HG03457 (cell line): ENCODE results near the gene ZMYND19.
"Not testable (repeated sequence)": the region's sequence is repeated elsewhere in the genome, so short reads cannot be mapped to it uniquely, and the experiment has no call there.

Experiments
- ATAC-seq: cut with Tn5 transposase; IDR thresholded peaks from one replicate; pipeline ENCODE4 v1.9.1; 2021; ENCODE audit warnings: moderate number of reproducible peaks; ENCODE audit not compliant: unreplicated experiment

Gene ZMYND19

GRCh38 chr9:137589441-137590122, 730 bp downstream of the ZMYND19 start:
- ATAC-seq = no peak

- no peak for ATAC-seq
Measured at GRCh38 chr9:137588891-137589290, 1.4 kb downstream of the ZMYND19 start.

GRCh38 chr9:137588311-137588710, 2.0 kb downstream of the ZMYND19 start:
- ATAC-seq = no peak

GRCh38 chr9:137586854-137587253, 3.5 kb downstream of the ZMYND19 start:
- ATAC-seq = no peak

GRCh38 chr9:137583957-137584356, 6.4 kb downstream of the ZMYND19 start:
- ATAC-seq = no peak

GRCh38 chr9:137583347-137583746, 7.0 kb downstream of the ZMYND19 start:
- no peak for ATAC-seq

GRCh38 chr9:137582286-137582860, 7.9 kb downstream of the ZMYND19 start:
- ATAC-seq = no peak

- ATAC-seq = no peak
Measured at GRCh38 chr9:137581361-137582285, 8.7 kb downstream of the ZMYND19 start.

- ATAC-seq = no peak
Measured at GRCh38 chr9:137580954-137581322, 9.4 kb downstream of the ZMYND19 start.

GRCh38 chr9:137580209-137580953, 9.9 kb downstream of the ZMYND19 start:
- ATAC-seq = no peak

- ATAC-seq = no peak
Measured at GRCh38 chr9:137579259-137579604, 11.1 kb downstream of the ZMYND19 start.

GRCh38 chr9:137578518-137579258, 11.6 kb downstream of the ZMYND19 start, which contains the start of gene DPH7:
TSS of gene DPH7 (minus strand) at chr9:137578925. CDS start at chr9:137578777, 148 bp downstream.
- peak; percentile 62 for ATAC-seq

- ATAC-seq = no peak
Measured at GRCh38 chr9:137575716-137576411, 14.4 kb downstream of the ZMYND19 start.

GRCh38 chr9:137575364-137575715, 15.0 kb downstream of the ZMYND19 start:
- ATAC-seq = no peak

GRCh38 chr9:137574192-137574591, 16.1 kb downstream of the ZMYND19 start:
- ATAC-seq = no peak

GRCh38 chr9:137570566-137570965, 19.7 kb downstream of the ZMYND19 start:
- no peak for ATAC-seq

- no peak for ATAC-seq
Measured at GRCh38 chr9:137569609-137570203, 20.6 kb downstream of the ZMYND19 start.

GRCh38 chr9:137568445-137568844, 21.9 kb downstream of the ZMYND19 start:
- ATAC-seq = not testable (repeated sequence)

GRCh38 chr9:137564817-137565411, 25.4 kb downstream of the ZMYND19 start:
- ATAC-seq = no peak
